ENCODE results near the gene GPATCH3.
A peak's percentile ranks its signal among the peaks of the same experiment; 100 is the strongest.

The GPATCH3 gene

GRCh38 chr1:26861889-26862378 lies 38.3 kb downstream of the GPATCH3 start:
- Histone ChIP-seq H3K4me2 (ENCODE audit: low read depth, low read length, poor library complexity, severe bottlenecking) (no peak overlapping the region), H3K79me2 (ENCODE audit: insufficient read depth, low read length) (peaks cover 5% of the 10 kb centered on the region; the same call in 1 of the 2 replicates), H3K9ac (ENCODE audit: low read depth, low read length, poor library complexity, severe bottlenecking) (no peak overlapping the region), H3K4me3 (ENCODE audit: low read length, poor library complexity, severe bottlenecking) (no peak overlapping the region), H4K20me1 (ENCODE audit: insufficient read depth, low read length, poor library complexity, severe bottlenecking) (no peaks in the 10 kb centered on the region), H3F3A (ENCODE audit: low read depth) (no peaks in the 10 kb centered on the region), H2AFZ (ENCODE audit: low read length) (no peak overlapping the region), H3K4me1 (ENCODE audit: insufficient read depth, low read length, poor library complexity, severe bottlenecking) (peaks cover 5% of the 10 kb centered on the region), H3K27me3 (ENCODE audit: insufficient read depth, low read length, poor library complexity, severe bottlenecking) (no peaks in the 10 kb centered on the region), H3K9me2 (replicated peaks; ENCODE audit: low read depth, low read length) (no peaks in the 10 kb centered on the region), H3K36me3 (ENCODE audit: insufficient read depth, low read length) (no peaks in the 10 kb centered on the region), H3K9me3 (ENCODE audit: insufficient read depth, low read depth, low read length) (no peaks in the 10 kb centered on the region)
- TF ChIP-seq EZH2phosphoT487 (IDR thresholded peaks at IDR 0.05; ENCODE audit: borderline replicate concordance) (no peak), CTCF (conservative IDR thresholded peaks at IDR 0.05; ENCODE audit: low read length) (no peak)

DNA sequence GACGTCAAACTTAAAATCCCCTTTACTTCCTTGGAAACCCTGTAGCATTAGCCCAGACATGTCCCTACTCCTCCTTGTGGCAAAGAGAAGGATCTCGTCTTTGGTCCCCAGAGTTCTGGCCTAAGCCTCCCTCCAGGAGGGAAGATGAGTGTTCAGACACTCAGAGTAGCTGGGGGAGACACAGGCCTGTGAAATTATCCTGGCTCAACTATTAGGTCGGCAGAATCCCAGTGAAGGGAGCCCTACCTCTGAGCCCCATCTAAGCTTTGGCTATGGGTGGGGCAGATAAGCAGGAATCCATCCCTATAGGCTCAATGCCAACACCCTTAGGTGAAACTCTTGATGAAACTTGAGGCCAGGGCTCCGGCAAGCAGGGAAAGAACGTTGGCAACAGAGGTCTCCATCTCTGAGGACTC lies 39.0 kb downstream of the GPATCH3 start:
- H3K79me2 ChIP-seq (ENCODE audit: insufficient read depth, low read length): peaks cover 5% of the 10 kb centered on the region; the same call in 1 of the 2 replicates
- no peaks in the 10 kb centered on the region for H4K20me1 ChIP-seq (ENCODE audit: insufficient read depth, low read length, poor library complexity, severe bottlenecking)
- H3K27me3 ChIP-seq (ENCODE audit: insufficient read depth, low read length, poor library complexity, severe bottlenecking): no peaks in the 10 kb centered on the region
- H3K9me3 ChIP-seq (ENCODE audit: insufficient read depth, low read depth, low read length): no peaks in the 10 kb centered on the region
- peaks cover 5% of the 10 kb centered on the region for H3K4me1 ChIP-seq (ENCODE audit: insufficient read depth, low read length, poor library complexity, severe bottlenecking)
- no peak overlapping the region for H3K4me2 ChIP-seq (ENCODE audit: low read depth, low read length, poor library complexity, severe bottlenecking)
- H3F3A ChIP-seq (ENCODE audit: low read depth): no peaks in the 10 kb centered on the region
- H3K9ac ChIP-seq (ENCODE audit: low read depth, low read length, poor library complexity, severe bottlenecking): no peak overlapping the region
- H3K36me3 ChIP-seq (ENCODE audit: insufficient read depth, low read length): peaks cover 5% of the 10 kb centered on the region; the same call in 1 of the 2 replicates
- H3K4me3 ChIP-seq (ENCODE audit: low read length, poor library complexity, severe bottlenecking): no peak overlapping the region
- H2AFZ ChIP-seq (ENCODE audit: low read length): no peak overlapping the region
- TF ChIP-seq CTCF (conservative IDR thresholded peaks at IDR 0.05; ENCODE audit: low read length) (0 out of 2 replicates have a peak, but pooled peaks have one; percentile 13), EZH2phosphoT487 (IDR thresholded peaks at IDR 0.05; ENCODE audit: borderline replicate concordance) (no peak)
- no peaks in the 10 kb centered on the region for H3K9me2 ChIP-seq (replicated peaks; ENCODE audit: low read depth, low read length)

DNA sequence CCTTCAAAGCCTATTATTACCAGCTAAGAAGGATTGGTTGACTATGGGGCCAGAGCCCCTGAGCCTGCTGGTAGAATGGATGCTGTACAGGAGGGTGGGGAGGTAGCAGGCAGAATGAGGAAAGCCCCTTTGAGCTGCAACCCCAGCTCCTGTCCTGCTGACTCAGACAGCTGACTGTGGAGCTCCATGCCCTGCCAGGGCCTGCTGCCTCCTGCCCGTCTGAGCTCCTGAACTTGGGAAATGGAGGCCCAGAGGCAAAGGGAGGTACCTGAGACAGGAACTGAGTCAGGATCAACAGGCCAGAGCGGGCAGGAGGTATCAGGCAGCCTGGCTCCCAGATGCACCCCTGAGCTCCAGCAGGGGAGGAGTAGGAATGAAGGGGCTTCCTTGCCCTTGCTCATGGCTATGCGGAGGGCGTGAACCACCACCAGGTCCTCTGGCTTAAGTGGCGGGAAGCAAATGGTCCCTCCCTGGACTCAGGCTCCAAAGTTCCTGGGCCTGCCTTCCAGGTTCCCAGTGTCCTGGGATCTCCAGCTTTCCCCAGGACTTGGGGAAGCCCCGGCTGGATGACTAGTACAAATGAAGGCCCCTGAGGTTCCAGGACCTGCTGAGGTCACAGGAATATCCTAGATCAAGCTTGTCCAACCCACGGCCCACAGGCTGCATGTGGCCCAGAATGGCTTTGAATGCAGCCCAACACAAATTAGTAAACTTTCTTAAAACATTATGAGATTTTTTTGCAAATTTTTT lies 41.2 kb downstream of the GPATCH3 start:
- Histone ChIP-seq H2AFZ (ENCODE audit: low read length) (no peak overlapping the region), H4K20me1 (ENCODE audit: insufficient read depth, low read length, poor library complexity, severe bottlenecking) (no peaks in the 10 kb centered on the region), H3K9ac (ENCODE audit: low read depth, low read length, poor library complexity, severe bottlenecking) (no peak overlapping the region), H3K79me2 (ENCODE audit: insufficient read depth, low read length) (peaks cover 2% of the 10 kb centered on the region; the same call in 1 of the 2 replicates), H3K4me1 (ENCODE audit: insufficient read depth, low read length, poor library complexity, severe bottlenecking) (peaks cover 2% of the 10 kb centered on the region), H3K4me2 (ENCODE audit: low read depth, low read length, poor library complexity, severe bottlenecking) (no peak overlapping the region), H3K9me2 (replicated peaks; ENCODE audit: low read depth, low read length) (no peaks in the 10 kb centered on the region), H3K4me3 (ENCODE audit: low read length, poor library complexity, severe bottlenecking) (no peak overlapping the region), H3K36me3 (ENCODE audit: insufficient read depth, low read length) (peaks cover 17% of the 10 kb centered on the region; the same call in 1 of the 2 replicates), H3K27me3 (ENCODE audit: insufficient read depth, low read length, poor library complexity, severe bottlenecking) (no peaks in the 10 kb centered on the region), H3K9me3 (ENCODE audit: insufficient read depth, low read depth, low read length) (no peaks in the 10 kb centered on the region), H3F3A (ENCODE audit: low read depth) (no peaks in the 10 kb centered on the region)
- TF ChIP-seq CTCF (conservative IDR thresholded peaks at IDR 0.05; ENCODE audit: low read length): no peak
- no peak for TF ChIP-seq EZH2phosphoT487 (IDR thresholded peaks at IDR 0.05; ENCODE audit: borderline replicate concordance)
